ENCODE measurements around the gene CDK9.

Gene CDK9

GRCh38 chr9:127761061-127761460 lies 24.8 kb upstream of the CDK9 start:
- DNase-seq = no peak

GRCh38 chr9:127761491-127761956 lies 24.3 kb upstream of the CDK9 start:
- no peak for DNase-seq

GRCh38 chr9:127762111-127762676 lies 23.6 kb upstream of the CDK9 start:
- peak in 1 of 56 donors; percentile 11 for DNase-seq

- DNase-seq = peak in 3 of 56 donors; percentile 18 to 23 (median 21)
These were observed 21.9 kb upstream of the CDK9 start for GRCh38 chr9:127763918-127764384.

- no peak for DNase-seq
These were observed 20.4 kb upstream of the CDK9 start for GRCh38 chr9:127765418-127765817.

- no peak for DNase-seq
These were observed 18.4 kb upstream of the CDK9 start for GRCh38 chr9:127767410-127767809.

- DNase-seq = no peak
These were observed 17.9 kb upstream of the CDK9 start for GRCh38 chr9:127767909-127768331.

- DNase-seq = no peak
These were observed 17.1 kb upstream of the CDK9 start for GRCh38 chr9:127768698-127769097.

- no peak for DNase-seq
These were observed 16.7 kb upstream of the CDK9 start for GRCh38 chr9:127769101-127769500.

- DNase-seq = no peak
These were observed 15.8 kb upstream of the CDK9 start for GRCh38 chr9:127769929-127770582.

GRCh38 chr9:127770583-127770904 lies 15.3 kb upstream of the CDK9 start:
- no peak for DNase-seq

- peak; percentile 41 to 96 (median 84) for DNase-seq
These were observed 14.8 kb upstream of the CDK9 start for GRCh38 chr9:127770905-127771569.

- DNase-seq = no peak
These were observed 14.2 kb upstream of the CDK9 start for GRCh38 chr9:127771570-127772189.

- DNase-seq = no peak
These were observed 13.2 kb upstream of the CDK9 start for GRCh38 chr9:127772603-127773002.

GRCh38 chr9:127773272-127773671 lies 12.6 kb upstream of the CDK9 start:
- no peak for DNase-seq

- DNase-seq = no peak
These were observed 11.9 kb upstream of the CDK9 start for GRCh38 chr9:127773981-127774380.

GRCh38 chr9:127776195-127776923 lies 9.5 kb upstream of the CDK9 start:
- DNase-seq = peak in 6 of 56 donors; percentile 16 to 45 (median 24)

GRCh38 chr9:127776924-127777289 lies 8.9 kb upstream of the CDK9 start:
- no peak for DNase-seq

- DNase-seq = no peak
These were observed 8.4 kb upstream of the CDK9 start for GRCh38 chr9:127777368-127777980.

- peak in 3 of 56 donors; percentile 22 to 30 (median 25) for DNase-seq
These were observed 7.3 kb upstream of the CDK9 start, which contains the start of gene SH2D3C for GRCh38 chr9:127778280-127779135. Gene SH2D3C, minus strand, starts transcription at chr9:127778666. Its CDS starts 39 bp downstream, at chr9:127778627.
